Activated CD4-positive, CD25-positive, alpha-beta regulatory T cell treated with anti-CD3 and anti-CD28 coated beads, Interleukin-2, amount 50 U/mL, for 16 hours (primary cell): Measurements from ENCODE around the gene SLC12A4.

ENCODE experiments used
- DNase-seq: peaks from one replicate; pipeline ENCODE4 v3.0.0-alpha.2; 2020; ENCODE audit warnings: low read depth, low spot score

The SLC12A4 gene

DNA sequence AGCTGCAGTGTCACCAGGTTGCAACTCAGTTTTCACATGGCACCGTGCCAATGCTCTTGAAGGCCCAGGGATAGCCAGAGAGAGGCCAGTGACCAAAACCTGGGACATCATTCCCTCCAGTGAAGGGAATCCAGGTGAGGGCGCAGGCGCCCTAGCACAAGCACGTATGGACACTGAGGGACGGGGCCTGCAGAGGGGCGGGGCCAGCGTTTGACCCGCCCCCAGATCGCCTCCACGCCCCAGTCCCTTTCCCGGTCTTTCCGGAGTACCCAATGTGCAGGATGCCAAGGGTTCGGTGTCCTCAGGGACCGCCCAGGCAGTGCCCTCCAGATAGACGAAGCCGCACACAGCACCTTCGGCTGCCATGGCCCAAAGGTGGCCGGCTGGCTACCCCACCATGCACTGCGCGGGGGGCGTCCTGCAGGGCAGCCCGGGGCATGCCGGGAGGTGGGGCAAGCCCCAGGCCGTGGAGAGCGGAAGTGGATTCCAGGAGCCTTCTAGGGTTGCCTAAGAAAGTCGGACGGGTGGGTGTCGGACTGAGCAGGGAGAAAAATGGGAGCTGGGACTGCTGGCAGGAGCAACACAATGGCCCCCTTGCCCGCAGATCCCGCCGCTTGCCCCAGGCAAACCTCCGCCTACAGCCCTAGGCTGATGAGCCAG is 4.6 kb downstream of the SLC12A4 start:
- DNase-seq, result no peak

DNA sequence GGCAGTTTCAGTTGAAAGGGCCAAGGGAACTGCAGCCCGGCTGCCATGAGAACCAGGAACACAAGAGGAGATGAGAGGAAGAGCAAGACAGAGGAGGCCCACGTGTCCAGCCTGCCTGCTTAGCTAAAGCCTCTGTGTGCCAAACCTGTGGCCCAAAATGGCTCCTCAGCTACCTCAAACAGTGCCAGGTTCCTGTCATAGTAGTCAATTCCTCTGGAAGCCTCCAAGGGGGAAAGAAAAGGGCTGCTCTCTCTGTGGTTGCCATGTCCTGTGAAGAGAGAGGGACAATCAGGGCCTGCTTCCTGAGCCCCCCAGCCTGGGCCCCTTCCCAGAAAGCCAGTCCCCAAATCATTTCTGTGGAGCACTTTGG is 5.2 kb downstream of the SLC12A4 start:
- no peak for DNase-seq

DNA sequence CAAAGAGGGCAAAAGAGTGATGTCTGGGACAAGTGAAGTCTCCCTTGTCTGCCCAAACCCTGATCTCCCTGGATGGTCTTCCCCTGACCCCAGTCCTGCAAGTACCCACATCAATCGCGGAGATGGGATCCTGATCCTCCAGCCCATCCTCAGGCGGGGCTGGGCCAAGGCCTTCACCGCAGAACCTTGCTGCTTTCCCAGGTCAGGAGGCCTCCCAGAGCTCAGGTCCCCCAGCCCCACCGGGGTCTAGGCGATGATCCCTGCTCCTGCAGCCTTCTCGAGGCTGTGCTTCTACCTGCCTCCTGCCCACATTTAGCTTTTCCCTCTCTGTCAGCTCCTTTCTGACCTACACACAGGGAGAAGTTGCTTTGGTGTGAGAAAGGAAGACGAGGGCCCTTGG is 6.3 kb downstream of the SLC12A4 start:
- no peak for DNase-seq

DNA sequence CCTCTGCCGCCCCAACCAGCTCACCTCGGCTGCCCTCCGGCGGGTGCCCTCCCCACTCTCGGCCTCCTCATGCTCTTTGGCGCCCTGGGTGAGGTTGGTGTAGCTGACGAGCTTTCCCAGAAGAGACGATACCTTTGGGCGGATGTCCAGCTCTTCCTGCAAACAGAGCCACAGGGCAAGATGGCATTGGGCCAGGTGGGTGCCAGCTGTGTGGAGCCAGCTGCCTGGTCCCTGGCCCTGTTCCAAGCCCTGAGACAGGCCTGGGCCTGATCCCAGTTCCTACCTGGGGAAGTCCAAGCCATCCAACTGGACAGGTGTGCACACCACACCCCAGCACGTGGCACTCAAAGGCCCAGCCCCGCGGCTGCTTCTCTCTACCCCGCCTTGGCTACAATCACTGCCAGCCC is 6.9 kb downstream of the SLC12A4 start:
- no peak for DNase-seq

DNA sequence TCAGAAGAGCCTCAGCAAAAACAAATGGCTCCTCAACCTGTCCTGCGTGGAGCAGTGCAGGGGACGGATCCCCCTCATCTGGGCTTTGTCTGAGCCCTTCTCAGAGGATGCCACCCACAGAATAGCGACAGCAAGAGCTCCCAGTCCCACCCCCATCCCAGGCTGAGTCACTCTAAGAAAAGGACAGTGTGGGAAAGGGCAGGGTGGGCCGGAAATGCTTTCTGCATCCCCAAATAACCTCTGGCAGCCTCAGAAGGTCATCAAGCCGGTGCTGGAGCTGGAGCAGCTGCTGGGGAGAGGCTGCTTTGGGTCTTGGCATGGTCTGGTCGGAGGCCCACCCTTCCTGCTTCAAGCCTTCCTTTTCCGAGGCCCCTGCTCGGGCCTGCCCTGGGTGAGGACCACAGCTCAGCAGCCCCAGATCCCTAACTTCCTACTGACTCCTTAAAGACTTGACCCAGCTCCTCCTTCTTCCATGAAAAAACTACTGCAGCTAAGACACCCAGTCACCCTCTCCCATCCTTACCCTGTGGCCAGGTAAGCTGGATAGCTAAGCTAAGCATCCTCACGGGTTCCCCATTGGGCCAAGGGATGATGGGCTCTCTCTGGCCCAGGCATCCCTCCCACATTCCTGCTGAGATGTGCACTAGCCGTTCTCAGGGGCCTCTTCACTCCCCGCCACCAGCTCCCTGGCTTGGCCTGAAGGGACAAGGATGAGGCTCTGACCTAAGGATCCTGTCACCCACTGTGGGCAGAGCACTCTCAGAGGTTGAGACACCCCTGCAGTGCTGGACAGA is 8.7 kb downstream of the SLC12A4 start:
- no peak for DNase-seq

DNA sequence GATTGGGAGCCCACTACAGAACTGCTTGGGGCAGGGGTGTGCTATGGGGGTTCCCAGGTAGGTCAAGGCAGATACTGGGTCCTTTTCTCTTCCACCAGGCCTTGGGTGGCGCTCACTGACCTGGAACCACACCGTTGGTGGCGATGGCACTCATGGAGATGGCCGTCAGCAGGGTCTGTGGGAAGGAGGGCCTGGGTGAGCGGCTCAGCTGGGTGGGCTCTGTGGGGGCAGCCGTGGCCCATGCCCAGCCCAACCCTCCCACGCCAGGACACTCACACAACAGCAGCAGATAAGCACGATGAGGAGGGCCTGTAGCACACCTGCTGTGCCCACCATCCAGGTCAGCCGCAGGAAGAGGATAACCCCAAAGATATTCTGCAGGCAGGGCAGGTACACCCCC is 10.8 kb downstream of the SLC12A4 start:
- DNase-seq, result no peak

DNA sequence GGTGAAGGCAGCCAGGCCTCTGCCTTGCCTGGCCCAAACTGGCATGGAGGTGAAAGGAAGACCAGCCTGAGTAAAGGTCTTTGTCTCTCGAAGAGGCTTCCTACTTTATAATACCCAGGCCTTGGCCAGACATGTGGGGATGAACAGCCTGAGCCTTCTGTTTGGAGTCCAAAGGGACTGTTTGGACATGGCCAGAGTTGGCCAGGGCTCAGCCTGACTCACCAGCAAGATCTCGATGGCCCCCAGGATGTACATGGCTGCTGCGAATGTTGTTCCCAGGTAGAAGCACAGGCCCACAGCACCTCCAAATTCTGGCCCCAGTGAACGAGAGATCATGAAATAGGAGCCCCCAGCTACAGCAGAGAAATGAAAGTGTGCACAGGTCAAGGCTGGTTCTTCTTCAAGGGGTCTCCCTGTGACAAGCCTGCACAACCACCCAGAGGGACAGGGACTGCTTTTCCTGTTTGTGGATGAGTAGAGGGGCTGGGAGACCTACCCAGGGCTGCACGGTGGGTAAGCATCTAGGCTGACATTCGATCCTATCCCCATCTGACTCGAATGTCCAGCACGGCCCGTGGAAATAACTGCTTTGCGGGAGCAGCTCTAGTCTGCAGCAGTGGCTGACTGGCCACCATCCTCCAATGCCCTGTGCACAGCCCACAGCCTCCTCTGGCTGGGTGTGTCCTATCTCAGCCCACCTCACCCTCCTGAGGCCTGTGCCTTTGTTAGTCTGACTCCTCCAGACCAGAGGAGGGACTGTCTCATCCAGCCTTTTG is 13.8 kb downstream of the SLC12A4 start:
- DNase-seq, result no peak

DNA sequence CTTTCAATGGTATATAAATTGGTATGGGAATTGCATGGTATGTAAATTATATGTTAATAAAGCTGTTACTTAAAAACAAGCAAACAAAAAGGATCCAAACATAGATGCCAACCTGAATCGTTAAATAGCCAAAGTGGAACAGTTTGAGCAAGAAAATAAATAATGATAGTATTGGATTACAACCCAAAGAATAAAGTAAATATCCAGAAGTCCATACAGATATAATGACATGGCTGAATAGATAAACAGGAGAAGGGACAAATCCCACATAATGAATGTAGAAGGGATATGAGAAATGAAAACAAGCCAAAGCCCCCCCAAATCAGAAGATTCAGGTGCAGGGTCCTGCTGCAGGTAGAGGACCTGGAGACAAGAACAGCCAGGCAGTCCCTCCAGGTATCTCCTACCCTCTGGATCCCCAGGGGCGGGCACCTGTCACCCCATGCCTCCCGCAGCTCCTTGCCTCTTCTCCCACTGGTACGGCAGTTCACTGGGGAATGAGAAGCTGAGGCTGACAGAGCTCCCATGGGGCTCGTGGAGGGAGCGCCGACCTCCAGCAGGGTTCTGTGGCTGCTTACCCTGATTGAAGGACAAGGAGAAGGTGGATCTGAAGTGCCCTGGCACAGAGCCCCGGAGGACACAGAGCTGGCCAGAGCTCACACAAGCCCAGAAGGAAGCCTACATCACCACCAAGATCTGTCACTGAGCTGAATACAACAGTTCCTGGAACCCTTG is 14.6 kb downstream of the SLC12A4 start:
- no peak for DNase-seq

DNA sequence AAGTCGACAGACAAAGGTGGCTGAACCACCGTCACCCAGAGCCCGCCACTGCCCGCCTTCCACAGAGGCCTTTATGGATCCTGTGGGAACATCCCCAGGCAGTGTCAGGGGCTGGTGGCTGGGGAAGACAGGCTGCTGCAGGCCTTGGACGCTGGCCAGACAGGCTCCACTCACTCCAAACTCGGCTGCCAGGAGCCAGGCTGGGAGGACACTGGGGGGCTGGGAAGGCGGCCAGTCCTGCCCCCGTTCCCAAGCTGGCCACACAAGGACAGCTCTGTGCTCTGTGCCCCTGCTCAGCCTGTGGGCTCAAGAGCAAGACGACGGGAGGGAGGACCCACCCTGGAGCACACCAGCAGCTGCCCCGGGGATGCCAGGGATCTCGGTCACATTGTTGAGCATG is 17.0 kb downstream of the SLC12A4 start:
- DNase-seq, result no peak

DNA sequence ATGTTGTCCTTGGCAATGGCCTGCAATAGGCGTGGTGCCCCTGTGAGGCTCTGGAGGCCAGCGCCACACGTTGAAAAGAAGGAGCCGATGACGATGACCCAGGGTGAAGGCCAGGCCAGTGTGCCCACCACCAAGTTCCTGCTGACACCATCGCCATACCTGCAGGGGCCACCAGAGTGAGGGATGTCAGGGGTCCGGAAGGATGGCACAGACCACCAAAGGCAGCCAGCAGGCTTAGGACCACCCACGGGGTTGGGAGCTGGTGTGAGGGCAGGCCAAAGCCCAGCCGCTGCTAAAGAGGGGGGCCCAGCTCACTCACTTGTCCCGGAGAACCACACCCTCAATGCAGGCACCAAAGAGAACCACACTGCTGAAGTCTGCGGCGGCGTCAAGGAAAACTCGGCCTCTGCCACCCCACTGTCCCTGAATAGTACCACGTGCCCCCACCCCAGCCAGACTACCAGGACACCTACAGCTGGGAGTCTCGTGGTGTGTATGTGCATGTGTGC is 18.0 kb downstream of the SLC12A4 start:
- no peak for DNase-seq

DNA sequence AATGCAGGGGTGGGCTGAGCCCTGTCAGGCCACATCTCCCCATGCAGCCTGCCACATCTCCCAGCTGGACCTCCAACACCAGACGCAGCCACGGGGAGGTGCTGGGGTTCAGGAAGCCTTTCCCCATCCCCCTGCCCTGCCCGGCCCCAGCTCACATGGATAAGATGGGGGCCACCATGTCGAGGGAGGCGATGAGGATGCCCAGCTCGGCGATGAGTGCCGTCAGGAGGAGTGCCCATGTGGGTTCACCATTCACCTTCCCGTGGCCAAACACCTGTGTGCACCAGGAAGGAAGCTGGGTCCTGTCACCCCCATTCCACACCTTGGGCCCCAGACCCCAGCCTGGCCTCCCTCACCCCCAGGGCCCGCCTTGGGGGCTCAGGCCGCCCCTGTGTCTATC is 18.8 kb downstream of the SLC12A4 start:
- no peak for DNase-seq

DNA sequence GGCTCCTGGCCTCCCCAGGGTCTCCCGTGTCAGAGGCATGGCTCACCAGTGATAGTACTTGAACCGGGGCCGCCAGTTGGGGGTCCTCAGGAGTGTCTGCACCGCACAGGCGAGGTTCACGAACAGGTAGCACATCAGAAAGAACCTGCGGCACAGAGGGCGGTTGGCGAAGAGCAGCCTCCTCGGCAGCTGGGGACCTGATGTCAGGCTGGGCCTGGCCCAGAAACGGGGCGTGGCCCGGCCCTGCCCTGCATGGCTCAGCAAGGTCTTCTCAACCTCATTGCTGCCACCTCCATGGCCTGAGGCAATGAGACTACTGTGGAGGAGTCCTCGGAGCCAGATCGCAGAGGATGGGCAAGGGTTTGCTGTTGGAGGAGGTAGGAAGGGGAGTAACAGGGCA is 20.4 kb downstream of the SLC12A4 start:
- DNase-seq, result no peak

DNA sequence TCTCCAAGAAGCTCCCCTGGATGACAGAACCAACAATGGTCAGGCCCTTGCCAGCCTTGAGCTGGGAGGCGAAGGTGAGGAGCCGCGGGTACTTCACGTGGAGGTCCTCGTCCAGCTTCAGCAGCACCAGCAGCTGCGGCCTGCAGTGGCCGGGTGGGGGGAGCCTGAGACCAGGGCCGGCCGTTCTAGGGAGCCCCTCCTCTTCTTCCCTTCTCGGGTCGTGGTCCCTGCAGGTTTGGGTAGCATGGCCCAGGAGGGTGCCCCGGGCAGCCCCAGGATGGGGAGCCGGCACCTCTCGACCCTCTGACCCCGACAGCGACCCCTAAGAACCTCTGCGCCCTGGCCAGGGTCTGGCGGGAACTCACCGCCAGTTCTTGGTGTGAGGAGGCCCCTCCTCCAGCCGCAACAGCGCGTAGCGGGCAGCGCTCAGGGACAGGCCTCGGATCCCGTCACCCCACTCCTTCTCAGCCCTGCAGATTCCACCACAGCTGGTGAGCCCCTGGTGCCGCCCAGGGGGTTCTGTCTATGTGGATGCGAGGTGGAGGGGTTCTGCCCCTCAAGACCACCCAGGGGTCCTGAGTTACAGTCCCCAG is 21.4 kb downstream of the SLC12A4 start:
- no peak for DNase-seq

DNA sequence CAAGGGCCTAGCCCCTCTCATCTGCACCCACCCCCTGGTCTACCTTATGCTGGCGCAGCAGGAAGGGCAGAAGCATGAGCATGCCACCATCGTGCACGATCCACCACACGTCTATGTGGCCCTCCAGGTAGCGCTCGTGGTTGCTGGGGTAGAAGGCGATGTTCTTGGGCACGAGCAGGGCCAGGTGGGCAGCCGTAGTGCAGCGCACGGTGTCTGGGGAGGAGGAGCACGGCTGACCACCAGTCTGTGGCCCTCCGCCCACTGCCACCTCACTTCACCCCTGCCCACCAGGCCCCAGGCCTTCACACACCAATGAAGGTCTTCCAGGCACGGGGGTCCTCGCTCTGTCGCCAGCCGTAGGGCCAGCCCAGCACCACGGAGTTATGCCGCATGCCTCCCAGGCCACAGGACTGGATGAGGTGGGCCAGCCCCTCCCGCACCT is 22.3 kb downstream of the SLC12A4 start:
- no peak for DNase-seq

DNA sequence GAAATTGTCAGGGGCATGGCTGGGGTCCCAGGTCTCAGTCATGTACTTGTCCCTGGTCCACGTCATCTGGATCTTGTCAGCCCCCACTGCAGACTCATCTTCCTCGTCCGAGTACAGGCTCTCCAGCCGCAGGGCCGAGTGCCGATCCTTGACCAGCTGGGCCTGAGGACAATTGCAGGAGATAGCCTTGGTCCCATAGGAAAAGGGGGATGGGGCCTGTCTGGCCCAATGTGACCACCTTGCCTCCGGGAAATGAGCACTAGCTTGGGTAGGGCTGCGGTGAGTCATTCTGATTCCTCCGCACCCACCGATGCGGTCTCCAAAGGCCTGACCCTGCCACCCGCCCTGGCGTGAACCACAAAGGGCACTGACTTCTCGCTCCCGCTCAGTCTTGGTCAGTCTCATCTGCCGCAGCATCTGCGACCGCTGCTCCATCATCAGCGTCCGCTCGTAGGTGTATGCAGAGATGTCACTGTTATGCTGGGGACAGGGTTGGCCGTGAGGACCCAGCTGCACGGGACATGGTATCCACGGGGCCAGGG is 23.0 kb downstream of the SLC12A4 start:
- DNase-seq, result no peak

DNA sequence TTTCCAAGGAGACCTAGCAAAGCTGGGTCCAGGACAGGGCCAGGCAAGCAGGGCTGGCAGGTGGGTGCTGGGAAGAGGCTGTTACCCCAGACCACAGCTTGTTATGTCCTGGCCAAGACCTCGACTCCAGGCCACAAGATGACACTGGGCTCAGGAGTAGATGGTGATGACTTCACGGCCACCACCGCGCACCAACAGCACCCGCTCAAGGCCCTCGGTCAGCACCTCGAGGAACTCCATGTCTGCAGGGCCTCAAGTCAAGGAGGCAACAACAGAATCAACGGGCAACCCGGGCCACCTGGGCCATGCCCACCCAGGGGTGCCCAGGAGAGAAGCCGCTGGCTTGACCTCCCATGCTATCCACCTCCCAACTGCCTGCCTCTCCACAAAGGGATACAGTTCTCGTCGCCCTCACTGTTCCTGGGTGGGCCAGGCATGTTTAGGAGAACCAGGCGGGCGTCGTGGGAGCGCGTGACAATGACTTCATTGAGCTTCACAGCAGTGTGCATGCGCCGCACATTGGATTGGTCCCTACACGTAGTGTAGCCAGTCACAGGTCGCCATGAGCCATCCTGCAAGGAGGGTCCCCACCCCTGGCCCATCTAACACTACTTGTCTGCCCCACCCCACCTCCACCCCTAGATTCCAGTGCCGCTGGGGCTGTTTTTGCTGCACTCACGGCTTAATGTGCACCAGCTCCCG is 23.6 kb downstream of the SLC12A4 start:
- no peak for DNase-seq

DNA sequence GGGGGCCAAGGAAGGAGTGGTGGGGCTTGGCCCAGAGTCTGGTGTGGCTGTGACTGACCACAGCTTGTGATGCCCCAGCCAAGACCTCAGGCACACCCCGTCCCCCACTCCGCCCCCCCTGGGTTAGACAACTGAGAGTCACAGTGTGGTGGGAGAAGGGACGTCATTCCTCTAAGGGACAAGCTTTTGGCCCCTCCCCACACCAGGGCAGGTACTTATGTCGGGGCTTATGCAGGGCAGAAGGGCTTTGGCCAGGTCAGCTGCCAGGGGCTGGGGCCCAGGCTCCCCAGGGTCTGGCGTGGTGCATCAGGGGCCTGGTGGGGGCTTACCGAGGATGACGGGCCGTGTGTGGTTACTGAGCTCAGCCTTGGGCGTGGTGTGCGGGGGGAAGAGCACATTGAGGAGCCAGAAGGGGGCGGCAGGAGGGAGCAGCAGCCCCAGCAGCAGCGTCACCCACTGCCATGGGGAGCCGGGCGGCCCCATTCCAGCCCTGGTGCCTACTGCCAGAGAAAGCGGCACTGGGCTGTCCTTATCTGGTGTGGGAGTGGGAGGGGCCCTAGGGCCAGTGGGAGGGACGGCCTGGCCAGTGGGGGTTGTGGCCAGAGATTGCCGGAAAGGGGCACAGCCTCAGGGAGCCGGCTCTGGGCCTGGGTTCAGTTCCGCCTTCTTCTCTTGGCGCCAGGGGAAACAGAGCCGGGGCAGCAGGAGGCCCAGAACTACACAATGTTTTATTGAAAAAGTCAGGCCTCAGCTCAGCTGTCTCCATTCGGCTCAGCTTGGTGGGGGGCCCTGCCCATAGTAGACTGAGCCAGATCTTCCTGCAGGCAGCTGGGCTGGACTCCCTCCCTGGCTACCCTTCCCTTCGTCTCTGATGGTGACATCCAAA is 24.6 kb downstream of the SLC12A4 start, which contains the start of gene LCAT:
Gene LCAT, minus strand, starts transcription at position 502 of the 886 bp plus-strand sequence. Its CDS starts 19 bp downstream, at position 483.
- no peak for DNase-seq

DNA sequence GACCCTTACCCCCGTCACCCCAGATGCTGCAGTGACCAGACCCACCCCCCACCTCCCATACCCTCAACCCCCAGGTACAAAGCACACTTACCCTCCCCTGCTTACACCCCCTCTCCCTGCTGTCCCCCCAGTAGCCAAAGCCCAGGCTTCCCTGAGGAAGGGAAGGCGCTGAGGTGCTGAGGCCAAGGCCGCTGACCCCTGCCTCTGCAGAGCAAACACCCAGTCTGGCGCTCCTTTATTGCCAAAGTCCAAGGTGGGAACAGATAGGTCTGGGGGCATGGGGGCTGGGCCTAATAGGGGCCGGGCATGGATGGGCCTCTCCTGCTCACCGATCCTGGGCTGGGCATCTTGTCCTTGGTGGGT is 25.2 kb downstream of the SLC12A4 start:
- no peak for DNase-seq

DNA sequence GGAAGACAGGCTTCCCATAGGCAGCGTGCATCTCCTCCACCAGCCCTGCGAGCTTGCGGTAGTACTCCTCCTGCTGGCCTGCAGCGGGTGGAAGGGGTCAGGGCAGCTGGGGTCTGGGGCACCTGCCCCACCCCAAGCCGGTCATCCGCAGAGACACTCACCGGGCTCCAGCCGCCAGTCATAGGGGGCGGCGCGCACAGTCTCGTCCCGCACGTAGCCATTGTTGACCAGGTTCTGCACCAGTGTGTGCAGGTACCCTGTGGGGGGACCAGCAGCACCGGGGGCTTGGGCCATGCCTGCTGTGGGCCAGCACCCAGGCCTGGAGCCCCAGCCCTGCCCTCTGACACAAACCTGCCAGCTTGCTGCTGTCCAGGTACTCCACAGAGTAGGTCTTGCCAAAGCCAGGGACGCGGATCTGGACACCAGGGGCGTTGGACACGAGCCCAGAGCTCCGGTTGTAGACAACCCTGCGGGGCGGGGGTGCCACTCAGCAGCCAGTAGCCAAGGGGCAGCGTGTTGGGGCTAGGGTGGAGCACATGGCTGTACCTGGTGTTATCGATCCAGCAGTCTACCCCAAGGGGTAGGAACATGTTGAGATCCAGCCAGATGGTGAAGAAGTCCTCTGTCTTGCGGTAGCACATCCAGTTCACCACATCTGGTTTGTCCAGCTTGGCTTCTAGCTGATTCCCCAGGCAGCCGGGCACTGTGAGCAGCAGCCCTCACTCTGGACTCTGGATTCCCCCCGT is 25.8 kb downstream of the SLC12A4 start:
- no peak for DNase-seq
